LNCAP (cell line): ENCODE data around the gene ILF3.

Experiments used
- TF ChIP-seq, protein P1 (sequence below): fragments of 450-650 bp; IDR thresholded peaks from 2 replicates; pipeline ENCODE4 v1.5.1; 2017; ENCODE audit warnings: mild to moderate bottlenecking

ILF3 gene

GRCh38 chr19:10683064-10683426 lies 28.9 kb downstream of the ILF3 start:
- TF ChIP-seq, protein P1, sequence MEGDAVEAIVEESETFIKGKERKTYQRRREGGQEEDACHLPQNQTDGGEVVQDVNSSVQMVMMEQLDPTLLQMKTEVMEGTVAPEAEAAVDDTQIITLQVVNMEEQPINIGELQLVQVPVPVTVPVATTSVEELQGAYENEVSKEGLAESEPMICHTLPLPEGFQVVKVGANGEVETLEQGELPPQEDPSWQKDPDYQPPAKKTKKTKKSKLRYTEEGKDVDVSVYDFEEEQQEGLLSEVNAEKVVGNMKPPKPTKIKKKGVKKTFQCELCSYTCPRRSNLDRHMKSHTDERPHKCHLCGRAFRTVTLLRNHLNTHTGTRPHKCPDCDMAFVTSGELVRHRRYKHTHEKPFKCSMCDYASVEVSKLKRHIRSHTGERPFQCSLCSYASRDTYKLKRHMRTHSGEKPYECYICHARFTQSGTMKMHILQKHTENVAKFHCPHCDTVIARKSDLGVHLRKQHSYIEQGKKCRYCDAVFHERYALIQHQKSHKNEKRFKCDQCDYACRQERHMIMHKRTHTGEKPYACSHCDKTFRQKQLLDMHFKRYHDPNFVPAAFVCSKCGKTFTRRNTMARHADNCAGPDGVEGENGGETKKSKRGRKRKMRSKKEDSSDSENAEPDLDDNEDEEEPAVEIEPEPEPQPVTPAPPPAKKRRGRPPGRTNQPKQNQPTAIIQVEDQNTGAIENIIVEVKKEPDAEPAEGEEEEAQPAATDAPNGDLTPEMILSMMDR = no peak

DNA sequence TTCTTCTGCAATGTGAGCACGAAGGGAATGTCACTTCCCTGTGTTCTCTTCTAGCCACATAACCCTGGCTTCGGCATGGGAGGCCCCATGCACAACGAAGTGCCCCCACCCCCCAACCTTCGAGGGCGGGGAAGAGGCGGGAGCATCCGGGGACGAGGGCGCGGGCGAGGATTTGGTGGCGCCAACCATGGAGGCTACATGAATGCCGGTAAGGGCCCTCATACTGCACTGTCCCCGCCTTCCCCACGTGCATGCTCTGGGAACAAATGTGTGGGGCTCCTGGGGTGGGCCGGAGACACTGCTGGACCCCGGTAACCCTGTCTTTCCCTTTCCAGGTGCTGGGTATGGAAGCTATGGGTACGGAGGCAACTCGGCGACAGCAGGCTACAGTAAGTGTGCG lies 29.4 kb downstream of the ILF3 start:
- TF ChIP-seq, protein P1 = no peak

DNA sequence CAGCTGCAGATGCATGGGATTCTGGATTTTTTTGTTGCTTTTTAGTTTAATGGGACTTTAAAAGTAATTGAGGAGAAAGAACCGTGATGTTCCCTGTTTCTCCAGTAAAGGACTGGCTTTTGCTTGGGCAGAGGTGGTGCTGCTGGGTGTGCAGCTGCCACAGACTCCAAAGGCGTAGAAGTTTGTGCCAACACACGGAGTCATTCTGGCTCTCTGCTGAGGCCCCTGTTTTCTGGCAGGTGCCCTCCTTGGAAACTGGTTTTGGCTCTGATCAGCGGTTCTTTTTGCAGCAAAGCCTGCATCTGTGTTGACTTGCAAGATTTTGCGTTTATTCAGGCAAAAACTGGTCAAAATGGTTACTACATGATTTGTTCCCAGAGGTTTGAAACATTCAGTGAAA lies 31.1 kb downstream of the ILF3 start:
- TF ChIP-seq, protein P1 = no peak

DNA sequence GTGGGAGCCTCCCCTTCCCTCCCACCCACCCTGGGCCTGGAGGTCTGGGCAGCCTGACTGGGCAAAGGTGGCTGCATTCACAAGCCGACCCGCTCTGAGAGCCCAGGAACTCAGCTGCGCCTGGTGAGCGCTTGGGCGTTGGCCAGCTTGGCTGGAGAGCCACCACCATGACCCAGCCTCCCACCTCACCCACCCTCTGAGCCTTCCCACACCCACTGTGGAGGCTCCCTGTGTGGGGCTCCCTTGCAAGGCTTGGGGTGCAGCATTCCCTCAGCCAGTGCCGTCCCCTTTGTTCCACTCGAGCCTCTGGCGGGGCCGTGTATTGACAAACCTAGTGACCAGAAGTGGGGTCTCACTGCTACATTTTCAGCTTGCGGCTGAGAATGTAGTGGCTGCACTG lies 32.0 kb downstream of the ILF3 start:
- TF ChIP-seq, protein P1 = no peak

GRCh38 chr19:10686661-10687517 lies 32.7 kb downstream of the ILF3 start:
- TF ChIP-seq, protein P1 = no peak

GRCh38 chr19:10687518-10688288 lies 33.6 kb downstream of the ILF3 start:
- TF ChIP-seq, protein P1 = no peak

DNA sequence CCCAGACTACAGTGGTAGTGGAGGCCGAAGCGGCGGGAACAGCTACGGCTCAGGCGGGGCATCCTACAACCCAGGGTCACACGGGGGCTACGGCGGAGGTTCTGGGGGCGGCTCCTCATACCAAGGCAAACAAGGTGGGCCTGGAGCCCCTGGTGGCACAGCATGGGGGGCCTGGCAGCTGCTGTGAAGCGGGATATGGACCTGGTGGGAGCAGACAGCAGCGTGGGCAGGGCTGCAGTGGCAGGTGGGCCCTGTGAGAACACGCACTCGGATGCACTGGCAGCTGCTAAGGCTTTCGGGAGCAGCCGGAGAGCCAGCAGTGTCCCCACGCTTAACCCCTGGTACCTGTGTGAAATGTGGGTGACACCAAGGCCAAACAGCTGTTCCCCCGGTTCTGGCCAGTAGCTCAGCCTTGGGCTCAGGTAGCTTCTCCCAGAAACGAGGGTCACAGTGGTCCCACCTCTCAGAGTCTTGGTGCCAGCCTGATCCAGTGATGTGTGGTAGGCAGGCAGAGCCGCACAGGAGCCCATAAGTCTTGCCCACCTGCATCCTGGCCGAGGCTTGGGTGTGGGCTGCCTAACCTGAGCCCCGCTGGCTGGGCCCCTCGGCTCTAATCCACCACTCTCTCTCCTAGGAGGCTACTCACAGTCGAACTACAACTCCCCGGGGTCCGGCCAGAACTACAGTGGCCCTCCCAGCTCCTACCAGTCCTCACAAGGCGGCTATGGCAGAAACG lies 34.6 kb downstream of the ILF3 start:
- TF ChIP-seq, protein P1 = no peak
